Mesendoderm (in vitro differentiated cells): ENCODE results near the gene SH3GLB2.
A peak's percentile ranks its signal among the peaks of the same experiment; 100 is the strongest.

Source experiments
- DNase-seq: peaks from one replicate; pipeline ENCODE4 v3.0.0; 2013
- H2AK5ac ChIP-seq: 2 replicates; pipeline ENCODE4 v1.6.1; 2013; ENCODE audit warnings: low read length, inconsistent platforms
- H2BK120ac ChIP-seq: 2 replicates; pipeline ENCODE4 v1.6.1; 2013; ENCODE audit warnings: low read depth, mild to moderate bottlenecking, low read length, moderate library complexity, mixed read lengths
- H2BK15ac ChIP-seq: replicated peaks from 2 replicates; pipeline ENCODE4 v1.6.1; 2013; ENCODE audit warnings: low read depth, mild to moderate bottlenecking, moderate library complexity
- H2BK5ac ChIP-seq: 2 replicates; pipeline ENCODE4 v1.6.1; 2013; ENCODE audit warnings: low read length, inconsistent platforms
- H3K18ac ChIP-seq: 2 replicates; pipeline ENCODE4 v1.6.1; 2013; ENCODE audit warnings: mild to moderate bottlenecking, low read length, mixed read lengths
- H3K23ac ChIP-seq: one replicate; pipeline ENCODE4 v1.6.1; 2013; ENCODE audit warnings: low read length
- H3K27ac ChIP-seq: 2 replicates; pipeline ENCODE4 v1.5.1; 2013; ENCODE audit warnings: low read depth, mild to moderate bottlenecking, inconsistent platforms, low read length, moderate library complexity
- H3K27me3 ChIP-seq: 2 replicates; pipeline ENCODE4 v1.6.1; 2013; ENCODE audit warnings: low read length, control low read depth, mild to moderate bottlenecking, inconsistent platforms; ENCODE audit not compliant: insufficient read depth, poor library complexity
- H3K36me3 ChIP-seq: 2 replicates; pipeline ENCODE4 v1.6.1; 2013; ENCODE audit warnings: low read length, inconsistent platforms; ENCODE audit not compliant: control insufficient read depth, insufficient read depth
- H3K4ac ChIP-seq: one replicate; pipeline ENCODE4 v1.6.1; 2013; ENCODE audit warnings: low read depth, mild to moderate bottlenecking, low read length, moderate library complexity
- H3K4me1 ChIP-seq: 2 replicates; pipeline ENCODE4 v1.6.1; 2013; ENCODE audit warnings: low read depth, low read length, inconsistent platforms; ENCODE audit not compliant: control insufficient read depth
- H3K4me2 ChIP-seq: 2 replicates; pipeline ENCODE4 v1.6.1; 2013; ENCODE audit warnings: low read length
- H3K4me3 ChIP-seq: 2 replicates; pipeline ENCODE4 v1.5.1; 2013; ENCODE audit warnings: mild to moderate bottlenecking, low read length
- H3K56ac ChIP-seq: one replicate; pipeline ENCODE4 v1.6.1; 2013; ENCODE audit warnings: low read length
- H3K79me1 ChIP-seq: 2 replicates; pipeline ENCODE4 v1.6.1; 2013; ENCODE audit warnings: low read length, inconsistent platforms
- H3K79me2 ChIP-seq: 2 replicates; pipeline ENCODE4 v1.6.1; 2013; ENCODE audit warnings: mild to moderate bottlenecking, low read length; ENCODE audit not compliant: control insufficient read depth, insufficient read depth
- H3K9ac ChIP-seq: 2 replicates; pipeline ENCODE4 v1.6.1; 2013; ENCODE audit warnings: low read length, inconsistent platforms
- H4K5ac ChIP-seq: one replicate; pipeline ENCODE4 v1.6.1; 2013; ENCODE audit warnings: low read length
- H4K8ac ChIP-seq: one replicate; pipeline ENCODE4 v1.6.1; 2013; ENCODE audit warnings: low read depth, mild to moderate bottlenecking, control low read depth, low read length, moderate library complexity
- WGBS: extraction: QIAGEN DNeasy Blood & Tissue Kit; methylation state at CpG from one replicate; pipeline ENCODE4 v1.1.7; 2013; ENCODE audit warnings: low lambda C conversion rate, missing lambda C conversion rate; ENCODE audit not compliant: insufficient coverage; ENCODE audit errors: extremely low coverage; 5-methylcytosine and 5-hydroxymethylcytosine counted together

The SH3GLB2 gene

GRCh38 chr9:129073404-129073803, 45.3 kb upstream of the SH3GLB2 start:
- Histone ChIP-seq H3K79me2 (no peaks in the 10 kb centered on the region), H2AK5ac (no peak overlapping the region), H3K4me3 (no peak overlapping the region), H3K4ac (no peak overlapping the region), H3K56ac (no peak overlapping the region), H3K27ac (no peak overlapping the region), H2BK15ac (no peak overlapping the region), H3K23ac (no peak overlapping the region), H2BK5ac (no peak overlapping the region), H3K4me1 (peaks cover 7% of the 10 kb centered on the region), H2BK120ac (no peak overlapping the region), H3K9ac (no peak overlapping the region), H4K5ac (no peak overlapping the region), H3K79me1 (no peaks in the 10 kb centered on the region), H3K27me3 (no peaks in the 10 kb centered on the region), H3K4me2 (no peak overlapping the region), H3K18ac (no peak overlapping the region), H4K8ac (no peak overlapping the region), H3K36me3 (no peaks in the 10 kb centered on the region)
- WGBS: no CpG with 5 or more reads among the region's 8 CpGs
- no peak for DNase-seq

GRCh38 chr9:129072171-129072570, 44.0 kb upstream of the SH3GLB2 start:
- Histone ChIP-seq H3K27ac (no peak overlapping the region), H3K27me3 (no peaks in the 10 kb centered on the region), H2BK120ac (no peak overlapping the region), H2BK15ac (no peak overlapping the region), H3K4me2 (no peak overlapping the region), H2AK5ac (no peak overlapping the region), H2BK5ac (no peak overlapping the region), H3K79me2 (no peaks in the 10 kb centered on the region), H3K36me3 (no peaks in the 10 kb centered on the region), H4K5ac (no peak overlapping the region), H3K79me1 (no peaks in the 10 kb centered on the region), H3K4me3 (no peak overlapping the region), H3K56ac (no peak overlapping the region), H4K8ac (no peak overlapping the region), H3K4me1 (peaks cover 7% of the 10 kb centered on the region), H3K18ac (no peak overlapping the region), H3K23ac (no peak overlapping the region), H3K4ac (no peak overlapping the region), H3K9ac (no peak overlapping the region)
- no CpG with 5 or more reads among the region's 9 CpGs for WGBS
- no peak for DNase-seq

- no peak overlapping the region for H3K4me3 ChIP-seq
- no peak overlapping the region for H2BK5ac ChIP-seq
- no peaks in the 10 kb centered on the region for H3K36me3 ChIP-seq
- H3K23ac ChIP-seq: no peak overlapping the region
- H3K27me3 ChIP-seq: no peaks in the 10 kb centered on the region
- no CpG with 5 or more reads among the region's 10 CpGs for WGBS
- no peak overlapping the region for H3K27ac ChIP-seq
- no peak overlapping the region for H3K18ac ChIP-seq
- no peak overlapping the region for H3K9ac ChIP-seq
- peak; percentile 83 for DNase-seq
- no peaks in the 10 kb centered on the region for H3K79me1 ChIP-seq
- peaks cover 7% of the 10 kb centered on the region for H3K4me1 ChIP-seq
- H3K4ac ChIP-seq: no peak overlapping the region
- peak overlapping the region; percentile 13 for H3K4me2 ChIP-seq
- H2AK5ac ChIP-seq: no peak overlapping the region
- peak overlapping the region; percentile 49 for H3K56ac ChIP-seq
- H3K79me2 ChIP-seq: no peaks in the 10 kb centered on the region
- H2BK120ac ChIP-seq: no peak overlapping the region
- no peak overlapping the region for H4K5ac ChIP-seq
- no peak overlapping the region for H4K8ac ChIP-seq
- no peak overlapping the region for H2BK15ac ChIP-seq
Observed at GRCh38 chr9:129071526-129072126, 43.5 kb upstream of the SH3GLB2 start.

DNA sequence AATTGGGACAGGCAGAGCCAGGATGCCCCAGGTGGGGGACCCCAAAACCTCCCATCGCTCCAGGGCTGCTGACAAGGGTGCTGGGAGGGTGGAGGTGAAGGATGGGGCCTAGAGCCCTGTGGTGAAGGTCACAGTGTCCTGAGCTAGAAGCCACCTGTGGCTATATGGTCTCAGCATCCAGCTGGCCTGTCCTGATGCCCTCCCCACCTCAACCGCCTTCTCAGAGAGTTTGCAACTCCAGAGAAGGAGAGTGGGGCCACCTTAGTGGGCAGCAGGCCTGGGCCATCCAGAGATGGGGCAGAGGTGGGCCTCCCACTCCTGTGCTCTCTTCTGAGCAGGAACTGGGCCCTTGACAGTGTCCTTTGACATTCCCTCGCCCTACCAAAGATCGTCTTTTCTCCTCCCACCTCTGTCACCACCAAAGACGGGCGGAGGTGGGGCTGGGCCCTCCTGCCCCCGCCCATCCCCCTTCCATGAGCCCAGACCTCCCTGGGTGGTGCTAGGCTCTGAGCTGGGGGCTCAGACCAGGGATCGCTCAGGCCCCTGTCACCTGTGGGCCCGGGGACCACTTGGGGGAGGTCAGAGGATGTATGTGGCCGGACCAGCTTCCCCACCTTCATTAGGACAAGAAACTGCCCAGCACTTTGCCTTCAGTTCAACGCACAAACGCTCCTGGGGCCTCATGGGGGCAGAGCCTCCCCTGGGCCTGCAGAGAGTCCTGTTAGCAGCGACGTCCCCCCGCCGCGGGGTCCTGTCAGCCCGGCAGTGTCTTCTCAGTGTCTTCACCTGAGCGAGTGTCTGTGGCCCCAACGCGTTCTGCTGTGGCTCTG, 42.8 kb upstream of the SH3GLB2 start:
- WGBS: no CpG with 5 or more reads among the region's 21 CpGs
- H3K4ac ChIP-seq: no peak overlapping the region
- peaks cover 7% of the 10 kb centered on the region for H3K4me1 ChIP-seq

DNA sequence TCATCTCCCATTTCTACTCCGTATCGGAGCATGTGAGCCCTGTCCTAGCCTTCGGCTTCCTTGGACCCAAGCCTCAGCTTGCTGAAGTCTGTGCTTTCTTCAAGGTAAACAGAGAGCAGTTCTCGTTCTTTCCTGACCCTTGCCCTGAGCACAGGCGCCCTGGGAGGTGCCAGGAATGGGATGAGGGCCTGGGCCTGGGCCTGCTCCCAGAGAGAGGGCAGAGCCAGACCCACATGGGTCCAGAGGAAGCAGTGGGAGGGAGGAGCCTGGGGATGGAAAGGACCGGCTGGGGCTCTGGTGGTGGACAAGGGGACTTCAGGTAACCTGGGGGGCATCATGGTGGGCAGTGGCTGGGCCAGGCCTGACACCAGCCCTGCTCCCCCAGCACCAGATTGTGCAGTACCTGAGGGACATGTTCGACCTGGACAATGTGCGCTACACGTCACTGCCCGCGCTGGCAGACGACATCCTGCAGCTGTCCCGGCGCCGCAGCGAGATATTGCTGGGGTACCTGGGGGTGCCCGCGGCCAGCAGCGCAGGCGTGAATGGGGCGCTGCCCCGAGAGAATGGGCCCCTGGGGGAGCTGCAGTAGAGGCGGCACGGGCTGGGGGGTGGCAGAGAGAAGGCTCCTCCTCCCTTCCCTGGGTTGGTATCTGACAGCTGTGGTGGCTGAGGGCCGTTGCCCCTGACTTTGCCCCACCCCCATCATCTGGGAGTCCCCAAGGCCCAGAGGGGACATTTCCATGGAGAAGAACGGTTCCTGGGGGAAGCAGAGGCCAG, 41.9 kb upstream of the SH3GLB2 start:
- no peak overlapping the region for H3K4ac ChIP-seq
- peaks cover 7% of the 10 kb centered on the region for H3K4me1 ChIP-seq
- no peaks in the 10 kb centered on the region for H3K79me1 ChIP-seq
- H4K8ac ChIP-seq: no peak overlapping the region
- no peak overlapping the region for H3K4me2 ChIP-seq
- no peak overlapping the region for H3K9ac ChIP-seq
- H3K23ac ChIP-seq: no peak overlapping the region
- DNase-seq: no peak
- WGBS: no CpG with 5 or more reads among the region's 26 CpGs
- no peak overlapping the region for H2BK5ac ChIP-seq
- no peak overlapping the region for H2BK120ac ChIP-seq
- no peak overlapping the region for H2AK5ac ChIP-seq
- H3K18ac ChIP-seq: no peak overlapping the region
- no peak overlapping the region for H3K4me3 ChIP-seq
- H4K5ac ChIP-seq: no peak overlapping the region
- no peaks in the 10 kb centered on the region for H3K27me3 ChIP-seq
- no peak overlapping the region for H2BK15ac ChIP-seq
- H3K36me3 ChIP-seq: no peaks in the 10 kb centered on the region
- H3K56ac ChIP-seq: no peak overlapping the region
- H3K79me2 ChIP-seq: no peaks in the 10 kb centered on the region
- H3K27ac ChIP-seq: no peak overlapping the region

More for the DNA sequence above, 42.8 kb upstream of the SH3GLB2 start:
- no peaks in the 10 kb centered on the region for H3K79me1 ChIP-seq
- no peak overlapping the region for H2BK15ac ChIP-seq
- peak overlapping the region; percentile 49 for H3K56ac ChIP-seq
- H3K36me3 ChIP-seq: no peaks in the 10 kb centered on the region
- no peaks in the 10 kb centered on the region for H3K79me2 ChIP-seq
- H4K5ac ChIP-seq: no peak overlapping the region
- no peak overlapping the region for H3K4me3 ChIP-seq
- H4K8ac ChIP-seq: no peak overlapping the region
- H2BK5ac ChIP-seq: no peak overlapping the region
- no peak overlapping the region for H3K4me2 ChIP-seq
- no peak overlapping the region for H3K18ac ChIP-seq
- DNase-seq: no peak
- no peak overlapping the region for H3K23ac ChIP-seq
- H2BK120ac ChIP-seq: no peak overlapping the region
- no peak overlapping the region for H3K27ac ChIP-seq
- H3K27me3 ChIP-seq: no peaks in the 10 kb centered on the region
- H3K9ac ChIP-seq: no peak overlapping the region
- no peak overlapping the region for H2AK5ac ChIP-seq
